CD4-positive, alpha-beta T cell treated with Interferon gamma for 1 hour (primary cell): Measurements from ENCODE around the gene TNFRSF11A.

Source experiments
- DNase-seq: peaks from one replicate; pipeline ENCODE4 v3.0.0-alpha.2; 2020

TNFRSF11A gene

DNA sequence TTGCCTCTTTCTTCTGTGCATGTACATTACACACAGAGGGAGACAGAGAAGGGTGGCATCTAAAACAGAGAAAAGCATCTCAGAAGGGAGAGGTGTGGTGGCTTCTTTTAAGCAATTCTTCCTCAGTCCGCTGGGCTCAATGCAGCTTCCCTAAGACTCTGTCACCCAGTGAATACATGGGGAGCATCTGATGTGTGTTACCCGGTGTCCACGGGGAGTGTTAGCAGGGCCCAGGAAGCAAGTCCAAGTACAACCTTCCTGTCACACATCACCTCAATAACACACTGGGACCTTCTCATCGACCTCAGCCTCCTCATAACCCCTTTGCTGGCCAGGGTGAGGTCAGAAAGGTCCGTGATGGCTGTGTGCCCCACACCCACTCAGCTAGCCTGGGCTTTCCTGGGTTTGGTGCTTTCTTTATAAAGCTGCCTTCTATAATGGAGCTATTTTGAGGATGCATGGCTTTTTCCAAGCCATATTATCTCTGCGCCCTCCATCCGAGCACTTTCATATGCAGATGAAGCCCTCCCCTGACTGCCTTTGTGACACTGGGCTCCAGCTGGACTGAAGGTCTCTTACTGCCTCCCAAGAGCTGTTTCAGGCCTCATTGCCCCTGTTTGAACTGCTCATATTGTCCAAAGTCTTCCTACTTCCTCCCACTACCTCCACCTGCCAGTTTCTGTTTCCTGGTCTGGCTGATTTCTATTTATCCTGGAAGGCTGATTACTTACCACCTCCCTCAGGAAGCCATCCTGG, 21.4 kb downstream of the TNFRSF11A start:
- no peak for DNase-seq

DNA sequence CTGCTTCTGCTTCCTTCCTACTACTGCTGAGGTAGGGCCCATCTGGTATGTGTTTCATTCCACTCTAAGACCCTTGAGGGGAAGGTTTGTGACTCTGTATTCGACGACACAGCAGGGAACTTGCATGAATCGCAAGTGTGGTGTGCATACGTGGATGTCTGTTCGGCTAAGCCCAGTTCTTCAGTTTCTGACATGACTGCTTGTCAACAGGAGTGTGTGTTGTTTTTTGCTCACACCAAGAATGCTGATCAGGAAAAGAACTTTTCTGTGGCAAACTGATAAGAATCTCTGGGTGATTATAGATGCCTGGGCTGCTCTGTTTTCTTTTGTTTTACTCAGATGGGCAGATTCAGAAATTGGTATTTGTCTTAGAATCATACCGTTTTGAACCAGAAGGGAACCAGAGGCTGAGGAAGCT, 22.0 kb downstream of the TNFRSF11A start:
- no peak for DNase-seq

DNA sequence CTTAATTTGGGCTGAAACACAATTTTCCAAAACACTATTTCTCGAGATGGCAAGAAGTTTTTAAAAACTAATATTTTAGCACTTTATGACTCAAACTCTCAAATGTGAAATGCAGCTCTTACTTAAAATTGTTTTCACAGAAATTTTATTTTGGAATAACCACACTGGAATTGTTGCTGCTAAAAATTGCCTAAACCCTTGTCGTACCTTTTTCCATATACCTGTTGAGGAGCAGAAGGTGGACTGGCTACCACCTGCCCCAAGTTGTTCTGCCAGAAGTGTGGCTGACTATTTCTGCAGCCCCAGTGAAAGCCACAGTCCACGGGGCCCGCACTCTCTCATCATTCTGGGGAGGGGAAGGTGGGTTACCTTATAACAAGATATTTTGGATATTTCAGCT, 23.4 kb downstream of the TNFRSF11A start:
- DNase-seq = no peak

DNA sequence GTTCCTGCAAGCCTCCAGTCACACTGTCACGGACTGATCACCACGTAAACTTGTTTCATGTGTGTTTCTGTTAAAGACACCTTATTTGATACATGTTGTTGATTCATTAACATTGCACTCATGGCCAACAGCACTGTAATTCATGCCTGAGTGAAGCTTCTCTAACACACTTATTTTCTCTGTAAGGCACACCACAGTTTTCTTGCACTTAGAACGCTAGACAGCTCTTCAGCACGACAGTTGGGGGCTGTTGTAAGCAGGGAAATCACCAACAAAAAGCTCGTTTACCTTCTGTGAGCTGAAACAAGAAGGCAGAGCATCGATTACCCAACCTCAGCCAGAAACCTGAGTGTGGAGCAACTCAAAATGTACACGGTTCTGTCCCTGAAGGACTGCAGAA, 28.1 kb downstream of the TNFRSF11A start:
- DNase-seq = no peak

DNA sequence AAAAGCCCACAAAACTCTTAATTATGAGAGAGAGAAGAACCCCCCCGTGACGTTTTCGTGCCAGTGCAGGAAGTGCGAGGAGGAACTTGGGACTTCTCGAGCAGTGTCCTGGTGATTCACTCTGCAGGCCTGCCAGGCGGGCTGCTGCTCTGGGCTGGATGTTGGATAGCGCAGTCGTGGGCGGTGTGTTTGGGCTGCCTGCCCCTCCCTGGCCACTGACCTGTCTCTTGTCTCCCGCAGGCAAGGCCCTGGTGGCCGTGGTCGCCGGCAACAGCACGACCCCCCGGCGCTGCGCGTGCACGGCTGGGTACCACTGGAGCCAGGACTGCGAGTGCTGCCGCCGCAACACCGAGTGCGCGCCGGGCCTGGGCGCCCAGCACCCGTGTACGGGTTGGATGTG, 29.0 kb downstream of the TNFRSF11A start:
- peak; percentile 7 for DNase-seq

DNA sequence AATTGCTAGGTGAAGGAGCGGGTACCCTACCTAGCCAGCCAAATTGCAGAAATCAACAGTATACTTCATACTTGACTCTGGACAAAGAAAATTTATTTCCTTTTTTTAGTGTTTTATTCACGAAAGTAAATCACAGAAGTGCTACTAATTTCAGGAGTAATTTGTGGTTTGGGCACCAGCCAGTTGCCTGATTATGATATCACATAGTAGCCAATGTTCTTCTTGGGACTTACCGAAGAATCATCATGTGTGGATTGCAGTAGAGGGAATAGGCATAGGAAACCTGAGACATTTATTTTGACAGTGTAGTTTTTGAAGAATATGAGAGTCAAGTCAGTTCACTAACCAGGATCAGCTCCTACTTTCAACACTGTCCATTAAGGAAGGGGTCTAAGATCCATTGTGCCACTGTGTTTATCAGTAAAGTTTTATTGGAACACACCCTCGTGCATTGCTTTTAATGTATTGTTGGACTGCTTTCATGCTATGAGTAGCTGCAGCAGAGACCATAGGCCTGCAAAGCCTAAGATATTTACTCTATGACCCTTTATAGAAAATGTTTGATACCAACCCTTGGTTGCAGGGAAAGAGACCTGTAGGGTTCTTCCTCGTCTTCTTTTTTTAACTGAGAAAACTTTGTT, 32.1 kb downstream of the TNFRSF11A start:
- DNase-seq = no peak

DNA sequence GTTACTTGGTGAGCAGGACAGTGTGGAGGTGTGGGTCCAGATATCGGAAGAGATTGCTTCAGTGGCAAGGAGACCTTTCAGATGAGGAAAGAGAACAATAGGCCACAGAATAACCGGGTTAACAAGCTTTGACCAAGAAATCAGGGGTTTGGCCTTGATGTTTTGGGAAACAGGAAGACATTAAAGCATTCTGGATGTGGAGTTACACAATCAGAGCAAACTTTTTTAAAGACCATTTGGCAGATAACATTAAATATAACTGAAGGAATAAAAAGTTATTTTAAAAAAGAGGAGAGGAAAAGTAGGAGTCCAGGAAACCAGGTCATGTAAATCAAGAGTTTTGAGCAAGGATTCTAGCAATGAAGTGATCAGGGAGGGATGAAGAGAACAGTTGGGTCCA, 35.7 kb downstream of the TNFRSF11A start:
- no peak for DNase-seq

DNA sequence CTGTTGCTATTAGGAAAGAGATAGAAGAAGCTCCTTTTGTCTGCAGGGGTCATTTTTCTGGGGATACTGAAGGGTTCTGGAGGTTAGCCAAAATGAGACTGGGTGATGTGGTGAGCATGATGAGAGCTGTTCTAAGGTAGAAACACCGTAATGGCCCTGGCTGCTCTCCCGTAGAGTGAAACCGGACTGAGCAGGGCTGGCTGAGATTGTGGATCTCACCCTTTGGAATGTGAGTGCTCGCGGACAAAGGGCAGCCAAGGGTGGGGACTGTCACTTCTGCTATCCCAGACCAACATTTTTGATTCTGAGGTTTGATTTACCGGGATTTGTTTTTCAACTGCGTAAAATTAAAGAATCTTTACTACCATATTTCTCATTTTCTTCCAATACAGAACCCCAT, 36.2 kb downstream of the TNFRSF11A start:
- no peak for DNase-seq

DNA sequence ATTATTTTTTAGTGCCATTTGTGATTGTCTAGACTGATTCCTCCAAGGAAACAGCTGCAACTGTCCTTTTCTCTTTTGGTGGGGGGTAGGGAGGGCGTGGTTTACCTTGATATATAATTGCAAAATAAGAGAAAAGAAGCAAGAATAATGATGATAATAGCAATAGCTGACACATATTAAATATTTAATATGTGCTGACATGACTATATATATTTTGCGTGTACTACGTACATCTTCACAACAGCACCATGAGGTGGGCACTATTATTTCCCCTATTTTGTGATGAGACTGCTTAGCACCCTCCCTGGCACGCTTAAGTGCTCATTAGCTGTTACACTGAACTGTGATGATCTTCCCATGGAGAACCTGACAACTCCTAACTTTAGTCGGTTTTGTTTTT, 39.4 kb downstream of the TNFRSF11A start:
- no peak for DNase-seq

DNA sequence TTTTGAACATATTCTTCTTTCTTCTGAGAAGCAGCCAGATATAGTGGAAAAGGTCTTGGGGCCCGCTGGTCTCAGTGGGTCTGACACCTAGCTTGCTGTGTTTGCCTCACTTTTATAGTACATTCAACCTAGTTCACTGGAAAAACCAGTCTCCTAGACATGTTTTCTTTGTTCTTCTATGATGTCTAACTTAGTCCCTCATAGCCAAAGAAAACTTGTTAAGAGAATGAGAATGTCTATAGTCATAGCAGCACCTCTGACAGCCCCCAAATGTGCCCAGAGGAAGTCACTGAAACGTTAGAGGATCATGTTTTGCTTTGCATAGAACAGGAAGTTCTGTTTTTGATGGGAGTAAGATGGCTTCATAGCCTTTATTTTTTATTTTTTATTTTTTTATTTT, 40.3 kb downstream of the TNFRSF11A start:
- no peak for DNase-seq

DNA sequence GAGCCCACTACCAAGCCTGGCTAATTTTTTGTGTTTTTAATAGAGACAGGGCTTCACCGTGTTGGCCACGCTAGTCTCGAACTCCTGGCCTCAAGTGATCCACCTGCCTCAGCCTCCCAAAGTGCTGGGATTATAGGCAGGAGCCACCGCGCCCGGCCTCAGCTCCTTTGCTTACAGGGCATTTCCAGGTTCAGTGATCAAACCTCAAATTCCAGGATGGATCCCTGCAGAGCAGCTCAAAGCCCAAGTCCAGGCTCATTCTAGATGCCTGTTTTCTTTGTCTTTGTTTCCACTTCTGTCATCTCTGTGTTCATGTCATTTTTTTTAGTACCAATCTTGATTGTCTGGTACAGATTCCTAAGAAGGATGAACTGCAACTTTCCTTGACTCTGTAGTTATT, 41.9 kb downstream of the TNFRSF11A start:
- no peak for DNase-seq

DNA sequence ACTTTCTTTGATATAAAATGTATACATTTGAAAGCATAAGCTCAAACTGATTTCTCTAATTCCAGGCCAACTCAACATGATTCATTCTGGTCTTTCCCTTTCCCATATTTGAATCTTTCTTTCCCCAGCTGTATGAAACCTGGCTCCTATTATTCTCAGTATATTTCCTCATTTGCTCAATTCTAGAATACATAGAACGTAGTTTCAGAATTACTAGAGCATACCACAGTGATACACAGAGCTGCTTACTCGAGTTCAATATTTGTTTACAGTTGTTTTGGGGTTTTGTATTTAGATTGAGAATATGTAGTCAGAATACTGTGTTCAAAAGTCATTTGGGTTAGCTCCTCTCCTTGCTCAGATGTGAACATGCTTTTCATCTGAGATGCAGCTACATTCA, 43.0 kb downstream of the TNFRSF11A start:
- no peak for DNase-seq

DNA sequence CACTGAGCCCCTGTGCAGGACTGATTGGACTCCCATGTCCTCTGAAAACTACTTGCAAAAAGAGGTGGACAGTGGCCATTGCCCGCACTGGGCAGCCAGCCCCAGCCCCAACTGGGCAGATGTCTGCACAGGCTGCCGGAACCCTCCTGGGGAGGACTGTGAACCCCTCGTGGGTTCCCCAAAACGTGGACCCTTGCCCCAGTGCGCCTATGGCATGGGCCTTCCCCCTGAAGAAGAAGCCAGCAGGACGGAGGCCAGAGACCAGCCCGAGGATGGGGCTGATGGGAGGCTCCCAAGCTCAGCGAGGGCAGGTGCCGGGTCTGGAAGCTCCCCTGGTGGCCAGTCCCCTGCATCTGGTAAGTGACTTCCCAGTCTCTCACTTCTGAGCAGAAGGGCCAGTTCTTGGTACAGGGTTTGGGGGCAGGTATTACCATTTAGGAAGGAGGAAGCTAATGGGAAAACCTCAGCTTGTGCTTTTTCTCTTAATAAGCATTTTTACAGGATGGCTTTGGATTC, 44.1 kb downstream of the TNFRSF11A start:
- DNase-seq = no peak

DNA sequence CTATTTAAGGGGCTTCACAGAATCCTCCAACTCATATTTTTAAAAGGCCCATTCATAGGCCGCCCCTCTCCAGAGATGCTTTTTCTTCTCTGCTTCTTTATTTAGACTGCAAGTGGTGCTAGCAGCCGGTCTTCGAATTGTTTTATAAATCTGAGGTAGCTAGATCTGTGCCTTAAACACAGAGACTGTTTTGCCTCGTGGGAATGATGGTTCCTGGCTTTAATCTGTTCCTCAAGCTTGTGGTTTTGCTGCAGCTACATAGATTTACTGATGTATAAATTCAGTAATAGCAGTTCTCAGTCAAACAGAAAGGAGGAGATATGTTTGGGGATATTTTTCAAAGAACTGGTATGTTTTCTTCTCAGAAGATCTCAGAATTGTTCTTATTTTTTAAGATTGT, 45.3 kb downstream of the TNFRSF11A start:
- DNase-seq = no peak

DNA sequence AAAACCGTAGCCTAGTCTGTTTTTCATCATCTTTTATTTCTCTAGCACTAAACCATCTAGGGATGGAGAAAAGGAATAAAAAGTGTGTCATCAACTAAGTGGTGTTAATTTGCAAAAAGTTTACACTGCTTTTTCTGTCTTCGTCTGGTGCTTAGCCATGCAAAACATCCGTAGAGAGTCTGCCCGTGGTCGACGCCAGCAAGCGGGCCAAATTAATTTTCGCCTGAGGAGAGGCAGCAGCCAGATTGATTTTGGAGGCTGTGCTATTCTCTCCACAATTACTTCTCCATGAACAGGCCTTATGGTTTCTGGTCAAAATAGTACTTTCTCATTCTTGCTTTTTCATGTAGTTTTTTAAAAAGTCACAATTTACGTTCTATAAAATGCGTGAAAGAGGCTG, 46.3 kb downstream of the TNFRSF11A start:
- DNase-seq = no peak

DNA sequence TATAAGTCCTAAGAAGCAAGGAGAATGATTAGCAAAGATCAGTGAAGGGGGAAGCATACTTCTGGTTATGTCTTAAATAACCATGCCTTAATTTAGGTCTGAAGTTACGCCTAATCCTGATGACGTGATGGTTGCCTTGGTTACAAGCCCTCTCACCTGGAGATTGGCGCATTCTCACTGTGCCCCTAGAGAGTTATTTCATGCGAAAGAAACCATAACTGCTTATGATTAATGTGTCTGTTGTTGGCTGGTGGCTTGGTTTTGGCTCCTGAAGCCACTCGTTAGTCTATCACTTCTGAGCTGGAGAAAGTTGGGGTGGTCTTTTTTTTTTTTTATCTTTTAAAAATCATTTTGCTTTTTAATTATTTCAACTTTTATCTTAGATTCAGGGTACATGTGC, 47.0 kb downstream of the TNFRSF11A start:
- no peak for DNase-seq

DNA sequence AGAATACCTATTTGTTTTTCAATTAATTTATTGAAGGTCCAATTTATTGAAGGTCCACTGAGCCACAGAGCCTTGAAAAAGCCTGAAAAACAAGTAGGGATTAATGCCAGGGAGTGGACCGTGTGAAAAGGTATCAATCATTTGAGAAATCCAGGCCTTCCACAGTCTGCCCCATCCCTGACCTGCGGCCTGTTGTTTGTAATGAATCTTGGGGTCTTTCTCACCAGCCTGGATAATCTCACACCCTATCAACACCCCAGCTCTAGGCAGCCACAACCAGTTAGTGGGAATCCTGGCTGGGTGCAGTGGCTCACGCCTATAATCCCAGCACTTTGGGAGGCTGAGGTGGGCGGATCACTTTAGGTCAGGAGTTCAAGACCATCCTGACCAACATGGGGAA, 47.8 kb downstream of the TNFRSF11A start:
- DNase-seq = no peak

DNA sequence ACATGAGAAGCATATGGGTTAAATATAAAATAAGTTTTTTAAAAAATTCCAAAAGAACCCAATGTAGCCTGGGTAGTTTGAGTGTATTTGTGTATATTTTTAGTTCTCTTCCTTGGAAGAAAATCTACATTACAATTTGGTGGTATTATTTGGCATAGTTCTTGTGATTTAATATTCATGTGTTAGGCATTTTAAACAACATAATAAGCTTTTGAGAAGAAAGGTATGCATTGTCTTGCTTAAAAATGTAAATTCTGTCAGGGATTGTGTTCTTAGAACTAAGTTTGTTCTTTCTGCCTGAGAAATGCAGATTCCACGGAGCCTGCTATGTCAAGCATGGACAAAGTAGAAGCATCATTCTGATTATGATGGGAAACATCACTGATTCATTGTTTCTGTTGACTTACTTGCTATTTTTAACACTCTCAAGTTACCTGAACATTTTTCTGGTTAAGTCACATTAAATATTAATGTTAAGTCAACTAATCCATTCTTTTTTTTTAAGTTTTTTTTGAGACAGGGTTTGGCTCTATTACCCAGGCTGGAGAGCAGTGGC, 49.4 kb downstream of the TNFRSF11A start:
- DNase-seq = no peak

DNA sequence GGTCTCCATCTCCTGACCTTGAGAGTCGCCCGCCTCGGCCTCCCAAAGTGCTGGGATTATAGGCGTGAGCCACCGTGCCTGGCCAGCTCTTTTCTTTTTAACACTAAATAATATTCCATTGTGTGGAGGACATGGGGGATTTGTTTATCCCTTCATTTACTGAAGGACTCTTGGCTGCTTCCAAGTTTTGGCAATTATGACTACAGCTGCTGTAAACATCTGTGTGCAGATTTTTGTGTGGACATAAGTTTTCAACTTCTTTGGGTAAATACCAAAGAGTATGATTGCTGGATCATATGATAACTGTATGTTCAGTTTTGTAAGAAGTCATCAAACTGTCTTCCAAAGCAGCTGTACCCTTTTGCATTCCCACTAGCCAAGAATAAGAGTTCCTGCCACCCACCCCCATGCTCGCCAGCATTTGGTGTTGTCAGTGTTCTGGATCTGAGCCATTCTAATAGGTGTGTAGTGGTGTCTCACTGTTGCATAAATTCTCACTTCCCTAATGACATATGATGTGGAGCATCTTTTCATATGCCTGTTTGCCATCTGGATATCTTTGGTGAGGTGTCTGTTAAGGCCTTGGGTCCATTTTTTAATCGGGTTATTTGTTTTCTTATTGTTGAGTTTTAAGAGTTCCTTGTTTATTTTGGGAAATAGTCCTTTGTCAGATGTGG, 52.2 kb downstream of the TNFRSF11A start:
- no peak for DNase-seq

DNA sequence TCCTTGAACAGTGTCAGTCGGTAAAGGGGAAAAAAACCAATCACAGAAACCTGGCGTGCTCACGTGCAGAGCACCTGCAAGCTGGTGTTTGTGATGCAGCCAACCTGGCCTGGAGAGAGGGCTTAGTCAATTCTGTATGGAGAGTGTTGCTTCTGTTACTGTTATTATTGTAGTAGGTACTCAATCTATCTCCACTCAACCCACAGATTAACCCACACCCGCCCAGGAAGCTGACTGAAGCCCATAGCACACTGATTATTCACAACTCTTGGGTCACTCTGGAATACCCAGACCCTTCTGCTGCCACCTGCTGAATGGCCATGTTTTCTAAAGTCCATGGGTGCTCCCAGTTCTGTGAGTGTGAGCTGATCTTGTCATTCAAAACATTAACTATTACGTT, 53.9 kb downstream of the TNFRSF11A start:
- no peak for DNase-seq

DNA sequence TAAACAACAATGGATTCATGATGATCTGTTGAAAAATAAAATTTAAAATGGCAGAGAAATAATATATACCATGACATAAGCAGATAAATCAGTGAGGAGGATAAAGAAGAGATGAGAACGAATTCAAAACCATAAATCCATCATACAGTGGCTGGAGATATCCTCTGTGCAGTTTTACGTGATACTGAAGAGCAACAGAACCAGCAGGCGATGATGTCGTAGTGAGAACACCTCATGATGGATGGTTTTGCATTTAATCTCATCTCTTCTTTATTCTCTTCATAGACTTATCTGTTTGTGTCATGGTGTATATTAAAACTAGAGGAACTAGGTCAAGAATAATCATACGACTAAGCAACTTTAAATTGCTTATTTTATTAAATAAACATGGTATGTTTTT, 56.3 kb downstream of the TNFRSF11A start:
- no peak for DNase-seq

DNA sequence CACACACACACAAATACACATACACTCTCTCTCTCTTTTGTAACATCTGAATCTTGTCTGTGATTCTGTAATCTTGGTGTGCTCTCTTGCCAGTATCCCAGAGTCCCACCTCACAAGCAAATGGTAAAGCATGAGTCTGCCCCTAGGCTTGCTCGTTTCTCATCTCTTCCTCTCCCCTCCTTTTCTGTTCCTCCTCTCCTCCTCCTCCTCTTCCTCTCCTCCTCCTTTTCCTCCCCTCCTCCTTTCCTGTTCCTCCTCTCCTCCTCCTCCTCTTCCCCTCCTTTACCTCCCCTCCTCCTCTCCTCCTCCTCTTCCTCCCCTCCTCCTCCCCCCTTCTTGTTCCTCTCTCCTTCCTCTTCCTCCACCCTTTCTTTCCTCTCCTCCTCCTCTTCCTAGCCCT, 59.0 kb downstream of the TNFRSF11A start:
- no peak for DNase-seq

DNA sequence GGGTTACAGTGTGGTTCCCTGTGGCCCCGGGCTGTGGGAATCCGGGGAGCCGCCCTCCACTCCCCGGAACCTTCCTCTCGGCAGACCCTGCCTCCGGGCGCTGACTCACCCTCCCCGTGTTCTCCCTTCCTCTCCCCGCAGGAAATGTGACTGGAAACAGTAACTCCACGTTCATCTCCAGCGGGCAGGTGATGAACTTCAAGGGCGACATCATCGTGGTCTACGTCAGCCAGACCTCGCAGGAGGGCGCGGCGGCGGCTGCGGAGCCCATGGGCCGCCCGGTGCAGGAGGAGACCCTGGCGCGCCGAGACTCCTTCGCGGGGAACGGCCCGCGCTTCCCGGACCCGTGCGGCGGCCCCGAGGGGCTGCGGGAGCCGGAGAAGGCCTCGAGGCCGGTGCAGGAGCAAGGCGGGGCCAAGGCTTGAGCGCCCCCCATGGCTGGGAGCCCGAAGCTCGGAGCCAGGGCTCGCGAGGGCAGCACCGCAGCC, 59.5 kb downstream of the TNFRSF11A start:
- no peak for DNase-seq

DNA sequence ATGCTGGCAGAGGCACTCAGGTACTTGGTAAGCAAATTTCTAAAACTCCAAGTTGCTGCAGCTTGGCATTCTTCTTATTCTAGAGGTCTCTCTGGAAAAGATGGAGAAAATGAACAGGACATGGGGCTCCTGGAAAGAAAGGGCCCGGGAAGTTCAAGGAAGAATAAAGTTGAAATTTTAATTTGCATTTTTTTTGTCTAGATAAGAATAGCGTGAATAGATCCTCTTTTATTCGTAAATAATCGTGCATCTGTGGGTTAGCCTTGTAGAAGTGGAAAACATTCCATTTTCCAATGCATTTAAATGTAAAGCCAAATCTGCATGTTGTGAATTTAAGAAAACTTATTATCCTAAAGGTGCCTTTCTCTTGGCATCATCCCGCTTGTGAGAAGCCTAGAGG, 61.0 kb downstream of the TNFRSF11A start:
- no peak for DNase-seq
